Neural progenitor cell (in vitro differentiated cells): ENCODE results near the gene MFSD6L. TPM values are rescaled to one million over a fixed set of nuclear protein-coding genes. Genes with fewer than 3 reads are reported as not detected.

Experiments
- DNase-seq: peaks from one replicate; pipeline ENCODE4 v3.0.0-alpha.2; 2016; ENCODE audit warnings: low spot score
- H2AFZ ChIP-seq: fragments of 200-600 bp; sonication (generic); replicated peaks from 2 replicates; pipeline ENCODE4 v1.6.1; 2016; ENCODE audit warnings: antibody characterized with exemption
- H3F3A ChIP-seq: fragments of 200-600 bp; sonication (generic); 2 replicates; pipeline ENCODE4 v1.6.1; 2016; ENCODE audit warnings: antibody characterized with exemption, low read depth
- H3K27ac ChIP-seq: fragments of 200-600 bp; sonication (generic); 2 replicates; pipeline ENCODE4 v1.5.1; 2016; ENCODE audit warnings: mild to moderate bottlenecking
- H3K27me3 ChIP-seq: fragments of 200-600 bp; sonication (generic); 2 replicates; pipeline ENCODE4 v1.6.1; 2016; ENCODE audit warnings: mild to moderate bottlenecking, moderate library complexity
- H3K36me3 ChIP-seq: fragments of 200-600 bp; sonication (generic); 2 replicates; pipeline ENCODE4 v1.5.1; 2016
- H3K4me1 ChIP-seq: fragments of 200-600 bp; sonication (generic); 2 replicates; pipeline ENCODE4 v1.6.1; 2016; ENCODE audit warnings: mixed run types
- H3K4me2 ChIP-seq: fragments of 200-600 bp; sonication (generic); 2 replicates; pipeline ENCODE4 v1.6.1; 2016
- H3K4me3 ChIP-seq: fragments of 200-600 bp; sonication (generic); 2 replicates; pipeline ENCODE4 v1.5.1; 2016
- H3K79me2 ChIP-seq: fragments of 200-600 bp; sonication (generic); 2 replicates; pipeline ENCODE4 v1.6.1; 2016; ENCODE audit warnings: low read depth
- H3K9ac ChIP-seq: fragments of 200-600 bp; sonication (generic); 2 replicates; pipeline ENCODE4 v1.6.1; 2016
- H3K9me3 ChIP-seq: fragments of 200-600 bp; sonication (generic); 2 replicates; pipeline ENCODE4 v1.5.1; 2016; ENCODE audit warnings: low read depth
- H4K20me1 ChIP-seq: fragments of 200-600 bp; sonication (generic); 2 replicates; pipeline ENCODE4 v1.6.1; 2016; ENCODE audit warnings: low read depth
- H3K27ac Mint-ChIP-seq: 3 replicates; pipeline ENCODE4 v1.8.0; 2021; ENCODE audit warnings: mixed read lengths
- H3K27me3 Mint-ChIP-seq: 2 replicates; pipeline ENCODE4 v1.8.0; 2022; ENCODE audit warnings: low read depth, mild to moderate bottlenecking, inconsistent platforms, moderate library complexity, mixed read lengths; ENCODE audit not compliant: insufficient read depth
- H3K36me3 Mint-ChIP-seq: 3 replicates; pipeline ENCODE4 v1.8.0; 2021; ENCODE audit warnings: mixed read lengths
- H3K4me1 Mint-ChIP-seq: 3 replicates; pipeline ENCODE4 v1.8.0; 2021; ENCODE audit warnings: mixed read lengths
- H3K4me3 Mint-ChIP-seq: 3 replicates; pipeline ENCODE4 v1.8.0; 2021; ENCODE audit warnings: mild to moderate bottlenecking, moderate library complexity, mixed read lengths
- H3K9me3 Mint-ChIP-seq: 3 replicates; pipeline ENCODE4 v1.8.0; 2020; ENCODE audit warnings: mixed read lengths
- EZH2 ChIP-seq: fragments of 200-600 bp; sonication (generic); IDR thresholded peaks from 2 replicates; pipeline ENCODE4 v1.6.1; 2017; ENCODE audit warnings: antibody characterized with exemption, mild to moderate bottlenecking, moderate library complexity
- EZH2phosphoT487 ChIP-seq: fragments of 200-600 bp; sonication (generic); IDR thresholded peaks from 2 replicates; pipeline ENCODE4 v1.6.1; 2017; ENCODE audit warnings: antibody characterized with exemption
- total RNA-seq: library from RNA; depleted of rRNA; stranded (reverse); fragments of >200 nt; gene quantifications from 2 replicates; pipeline ENCODE4 v1.2.3, GENCODE V29; 2015; ENCODE audit warnings: low replicate concordance
- TF ChIP-seq, protein P1 (sequence below): fragments of 200-600 bp; sonication (generic); IDR thresholded peaks from 2 replicates; pipeline ENCODE4 v1.5.1; 2017; ENCODE audit warnings: antibody characterized with exemption, mild to moderate bottlenecking

MFSD6L gene
- total RNA-seq, 1 donor from 2014 or later, result not detected

DNA sequence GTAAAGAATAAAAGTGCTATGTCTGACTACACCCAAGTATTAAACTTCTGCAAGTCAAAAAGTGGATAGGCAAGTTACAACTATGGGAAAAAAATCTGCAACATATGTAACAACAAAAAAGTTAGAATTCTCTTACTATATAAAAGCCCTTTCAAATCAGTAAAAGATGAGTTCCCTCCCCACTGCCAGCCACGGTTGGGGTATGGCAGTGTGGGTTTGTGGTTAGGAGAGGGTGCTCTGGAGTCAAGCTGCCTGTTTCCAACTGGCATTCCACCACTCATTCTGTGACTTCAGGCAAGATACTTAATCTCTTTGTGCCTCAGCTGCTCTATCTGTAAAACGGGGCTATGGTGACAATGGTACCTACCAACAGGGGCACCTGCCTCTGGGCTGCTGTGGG, 26.6 kb upstream of the MFSD6L start:
- no peak for DNase-seq
- Mint-ChIP-seq H3K4me1 (peaks cover 4% of the 10 kb centered on the region), H3K36me3 (no peaks in the 10 kb centered on the region), H3K27me3 (peaks cover 5% of the 10 kb centered on the region), H3K27ac (no peak overlapping the region), H3K4me3 (no peak overlapping the region), H3K9me3 (peaks cover 16% of the 10 kb centered on the region)
- no peaks in the 10 kb centered on the region for H3K9me3 ChIP-seq
- no peak overlapping the region for H3K4me2 ChIP-seq
- no peaks in the 10 kb centered on the region for H3F3A ChIP-seq
- no peaks in the 10 kb centered on the region for H3K79me2 ChIP-seq
- no peak overlapping the region for H3K4me3 ChIP-seq
- no peaks in the 10 kb centered on the region for H3K4me1 ChIP-seq
- no peaks in the 10 kb centered on the region for H3K27me3 ChIP-seq
- no peak overlapping the region for H3K27ac ChIP-seq
- H4K20me1 ChIP-seq, result no peaks in the 10 kb centered on the region
- no peaks in the 10 kb centered on the region for H3K36me3 ChIP-seq
- no peak overlapping the region for H3K9ac ChIP-seq
- H2AFZ ChIP-seq, result no peak overlapping the region
- TF ChIP-seq EZH2 (no peak), EZH2phosphoT487 (no peak)
- TF ChIP-seq, protein P1, sequence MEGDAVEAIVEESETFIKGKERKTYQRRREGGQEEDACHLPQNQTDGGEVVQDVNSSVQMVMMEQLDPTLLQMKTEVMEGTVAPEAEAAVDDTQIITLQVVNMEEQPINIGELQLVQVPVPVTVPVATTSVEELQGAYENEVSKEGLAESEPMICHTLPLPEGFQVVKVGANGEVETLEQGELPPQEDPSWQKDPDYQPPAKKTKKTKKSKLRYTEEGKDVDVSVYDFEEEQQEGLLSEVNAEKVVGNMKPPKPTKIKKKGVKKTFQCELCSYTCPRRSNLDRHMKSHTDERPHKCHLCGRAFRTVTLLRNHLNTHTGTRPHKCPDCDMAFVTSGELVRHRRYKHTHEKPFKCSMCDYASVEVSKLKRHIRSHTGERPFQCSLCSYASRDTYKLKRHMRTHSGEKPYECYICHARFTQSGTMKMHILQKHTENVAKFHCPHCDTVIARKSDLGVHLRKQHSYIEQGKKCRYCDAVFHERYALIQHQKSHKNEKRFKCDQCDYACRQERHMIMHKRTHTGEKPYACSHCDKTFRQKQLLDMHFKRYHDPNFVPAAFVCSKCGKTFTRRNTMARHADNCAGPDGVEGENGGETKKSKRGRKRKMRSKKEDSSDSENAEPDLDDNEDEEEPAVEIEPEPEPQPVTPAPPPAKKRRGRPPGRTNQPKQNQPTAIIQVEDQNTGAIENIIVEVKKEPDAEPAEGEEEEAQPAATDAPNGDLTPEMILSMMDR, result no peak

DNA sequence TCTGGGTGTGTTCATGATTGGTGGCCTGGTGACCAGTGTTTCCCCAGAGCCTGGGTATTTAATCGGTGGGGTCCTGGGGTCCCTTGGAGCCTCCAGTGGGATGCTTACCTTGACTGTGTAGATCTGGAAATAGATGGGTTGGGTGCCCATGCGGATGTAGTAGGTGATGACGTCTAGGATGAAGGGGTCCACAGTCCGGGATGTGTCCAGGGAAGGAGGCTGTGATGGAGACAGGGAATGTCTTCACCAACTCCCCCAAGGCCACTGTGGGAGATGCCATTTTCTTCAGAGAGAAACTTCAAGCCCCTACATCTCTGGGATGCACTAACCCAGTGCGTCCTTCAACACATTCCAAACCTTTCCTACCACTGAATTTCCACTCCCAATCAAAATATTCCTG, 24.1 kb upstream of the MFSD6L start:
- Histone ChIP-seq H3K27ac (no peak overlapping the region), H3K9me3 (no peaks in the 10 kb centered on the region), H3K36me3 (no peaks in the 10 kb centered on the region), H3K79me2 (no peaks in the 10 kb centered on the region), H3K4me2 (no peak overlapping the region), H3F3A (no peaks in the 10 kb centered on the region), H3K4me3 (no peak overlapping the region), H3K4me1 (no peaks in the 10 kb centered on the region), H3K27me3 (no peaks in the 10 kb centered on the region), H4K20me1 (no peaks in the 10 kb centered on the region), H2AFZ (no peak overlapping the region), H3K9ac (no peak overlapping the region)
- Mint-ChIP-seq H3K27ac (no peak overlapping the region), H3K4me3 (no peak overlapping the region), H3K36me3 (no peaks in the 10 kb centered on the region), H3K27me3 (peaks cover 5% of the 10 kb centered on the region), H3K4me1 (peaks cover 4% of the 10 kb centered on the region), H3K9me3 (peaks cover 16% of the 10 kb centered on the region)
- TF ChIP-seq EZH2, result no peak
- TF ChIP-seq, protein P1, result no peak
- TF ChIP-seq EZH2phosphoT487, result no peak
- no peak for DNase-seq

DNA sequence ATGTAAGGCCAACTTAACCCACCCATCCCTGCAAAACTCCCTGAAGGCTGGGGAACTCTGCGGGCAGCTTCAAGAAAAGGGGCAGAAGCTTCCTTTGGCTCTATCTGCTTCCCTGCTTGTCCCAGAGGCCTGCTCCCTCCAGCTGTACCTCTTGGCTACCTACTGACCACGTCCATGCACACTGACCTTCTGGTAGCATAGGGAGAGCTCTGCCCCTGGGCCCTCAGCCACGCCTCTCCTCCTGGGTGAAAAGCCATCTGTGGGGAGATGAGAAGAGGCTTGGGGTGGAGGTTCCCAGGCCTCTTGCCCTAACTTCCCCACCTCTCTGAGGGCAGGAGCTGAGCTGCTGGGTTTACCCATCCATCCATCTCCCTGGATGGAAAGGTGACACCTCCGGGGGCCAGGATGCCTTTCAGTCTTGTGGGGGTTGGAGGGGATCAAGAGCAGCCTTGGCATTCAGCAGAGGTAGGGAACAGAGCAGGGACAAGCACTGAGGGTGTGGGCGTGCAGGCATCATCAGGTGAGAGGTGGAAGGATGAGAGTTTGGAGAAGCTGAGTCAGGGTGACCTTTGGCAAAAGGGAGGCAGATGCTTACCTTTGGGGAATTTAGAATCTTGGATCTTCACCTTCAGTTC, 23.4 kb upstream of the MFSD6L start:
- Histone ChIP-seq H4K20me1 (no peaks in the 10 kb centered on the region), H3K36me3 (no peaks in the 10 kb centered on the region), H2AFZ (no peak overlapping the region), H3K9me3 (no peaks in the 10 kb centered on the region), H3K4me3 (no peak overlapping the region), H3K9ac (no peak overlapping the region), H3K79me2 (no peaks in the 10 kb centered on the region), H3K27ac (no peak overlapping the region), H3K4me1 (no peaks in the 10 kb centered on the region), H3F3A (no peaks in the 10 kb centered on the region), H3K4me2 (no peak overlapping the region), H3K27me3 (no peaks in the 10 kb centered on the region)
- Mint-ChIP-seq H3K4me1 (peaks cover 3% of the 10 kb centered on the region), H3K36me3 (no peaks in the 10 kb centered on the region), H3K27me3 (peaks cover 5% of the 10 kb centered on the region), H3K9me3 (peaks cover 16% of the 10 kb centered on the region), H3K27ac (no peak overlapping the region), H3K4me3 (no peak overlapping the region)
- no peak for DNase-seq
- TF ChIP-seq EZH2, result no peak
- TF ChIP-seq, protein P1, result no peak
- no peak for TF ChIP-seq EZH2phosphoT487
